ENCODE data around the gene EHMT2.
"Not testable (repeated sequence)": the region's sequence is repeated elsewhere in the genome, so short reads cannot be mapped to it uniquely, and the experiment has no call there.

Gene EHMT2

GRCh38 chr6:31943742-31944141 is 46.2 kb upstream of the EHMT2 start:
- TF ChIP-seq CTCF (conservative IDR thresholded peaks at IDR 0.05; ENCODE audit: low read depth), result no peak
- POLR2A ChIA-PET (ENCODE audit: low non-redundant PET), result no interaction called here
- CTCF ChIA-PET, result interaction anchor here (1.1 kb wide), 1 partner anchor 21 kb away, joined by 4 read pairs; no protein-coding TSS in a partner anchor
- H3K27ac ChIP-seq, result no peak overlapping the region
- DNase-seq (ENCODE audit: low spot score), result no peak

GRCh38 chr6:31940256-31940664 is 42.8 kb upstream of the EHMT2 start:
- ChIA-PET CTCF (no interaction called here), POLR2A (ENCODE audit: low non-redundant PET) (no interaction called here)
- no peak for TF ChIP-seq CTCF (conservative IDR thresholded peaks at IDR 0.05; ENCODE audit: low read depth)
- no peak for DNase-seq (ENCODE audit: low spot score)
- no peak overlapping the region for H3K27ac ChIP-seq

GRCh38 chr6:31935823-31936222 is 38.3 kb upstream of the EHMT2 start:
- CTCF ChIA-PET, result no interaction called here
- no peak for TF ChIP-seq CTCF (conservative IDR thresholded peaks at IDR 0.05; ENCODE audit: low read depth)
- POLR2A ChIA-PET (ENCODE audit: low non-redundant PET), result no interaction called here
- DNase-seq (ENCODE audit: low spot score), result no peak
- H3K27ac ChIP-seq, result no peak overlapping the region

- ChIA-PET POLR2A (ENCODE audit: low non-redundant PET) (no interaction called here), CTCF (no interaction called here)
- TF ChIP-seq CTCF (conservative IDR thresholded peaks at IDR 0.05; ENCODE audit: low read depth), result no peak
- DNase-seq (ENCODE audit: low spot score), result no peak
- no peak overlapping the region for H3K27ac ChIP-seq
Measured at GRCh38 chr6:31935021-31935420, 37.5 kb upstream of the EHMT2 start.

- ChIA-PET CTCF (interaction anchor here (0.5 to 0.8 kb wide), 3 partner anchors 18 to 1451 kb away, joined by 3 to 5 read pairs (median 3); no protein-coding TSS in a partner anchor), POLR2A (ENCODE audit: low non-redundant PET) (no interaction called here)
- TF ChIP-seq CTCF (conservative IDR thresholded peaks at IDR 0.05; ENCODE audit: low read depth), result no peak
- no peak overlapping the region for H3K27ac ChIP-seq
- DNase-seq (ENCODE audit: low spot score), result no peak
Measured at GRCh38 chr6:31933537-31933936, 36.0 kb upstream of the EHMT2 start.

- DNase-seq (ENCODE audit: low spot score); H3K27ac ChIP-seq; CTCF ChIA-PET; POLR2A ChIA-PET (ENCODE audit: low non-redundant PET): not testable (repeated sequence)
Measured at GRCh38 chr6:31932137-31932536, 34.6 kb upstream of the EHMT2 start.

GRCh38 chr6:31930962-31931361 is 33.5 kb upstream of the EHMT2 start:
- POLR2A ChIA-PET (ENCODE audit: low non-redundant PET), result no interaction called here
- TF ChIP-seq CTCF (conservative IDR thresholded peaks at IDR 0.05; ENCODE audit: low read depth), result no peak
- CTCF ChIA-PET, result no interaction called here

More at GRCh38 chr6:31930962-31931361, 33.5 kb upstream of the EHMT2 start:
- H3K27ac ChIP-seq, result no peak overlapping the region
- no peak for DNase-seq (ENCODE audit: low spot score)
